ENCODE data around the gene KLK12.

The KLK12 gene, protein sequence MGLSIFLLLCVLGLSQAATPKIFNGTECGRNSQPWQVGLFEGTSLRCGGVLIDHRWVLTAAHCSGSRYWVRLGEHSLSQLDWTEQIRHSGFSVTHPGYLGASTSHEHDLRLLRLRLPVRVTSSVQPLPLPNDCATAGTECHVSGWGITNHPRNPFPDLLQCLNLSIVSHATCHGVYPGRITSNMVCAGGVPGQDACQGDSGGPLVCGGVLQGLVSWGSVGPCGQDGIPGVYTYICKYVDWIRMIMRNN

DNA sequence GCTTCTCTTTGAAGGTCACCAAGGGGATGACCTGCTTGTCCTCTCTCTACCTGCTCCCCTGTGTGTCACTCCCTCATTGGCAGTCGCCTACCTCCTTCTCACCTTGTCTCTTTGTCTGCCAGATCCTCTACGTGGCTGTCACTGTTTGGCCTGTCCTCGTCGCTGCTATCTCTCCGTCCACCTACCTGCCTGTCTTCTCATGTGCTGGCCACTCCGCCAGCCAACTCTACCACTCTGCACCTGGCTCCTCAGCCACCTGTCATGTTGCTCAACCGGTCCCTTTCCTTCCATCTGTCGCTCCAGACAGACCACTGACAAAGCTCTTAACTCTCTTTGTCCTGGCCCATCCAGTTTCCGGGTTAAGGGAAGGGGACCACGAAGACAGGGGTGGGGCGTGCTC, at the start of gene KLK12:
KLK12 (minus strand) TSS at position 299 of the 400 bp plus-strand sequence. CDS start 381 bp downstream, outside the sequence.
- FAIRE-seq: no peak

DNA sequence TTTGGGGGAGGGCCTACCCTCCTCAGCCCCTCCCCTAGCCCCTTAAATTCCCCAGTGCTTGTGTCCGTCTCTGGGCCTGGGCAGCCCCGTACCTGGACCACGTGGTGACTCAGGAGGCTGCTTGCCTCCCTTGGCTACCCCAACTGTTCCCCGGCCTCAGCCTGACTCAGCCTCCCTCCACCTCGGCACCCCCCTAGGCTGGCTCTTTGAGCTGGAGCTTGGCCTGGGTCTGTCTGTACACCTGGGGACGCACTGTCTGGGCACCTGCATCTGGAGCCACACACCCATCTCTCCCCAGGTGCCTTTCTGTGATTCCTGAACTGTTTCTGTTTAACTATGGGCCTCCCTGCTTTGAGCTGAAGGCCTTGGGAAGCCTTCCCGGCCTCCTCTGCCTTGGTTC, 49.7 kb upstream of the KLK12 start:
- no peak for FAIRE-seq

DNA sequence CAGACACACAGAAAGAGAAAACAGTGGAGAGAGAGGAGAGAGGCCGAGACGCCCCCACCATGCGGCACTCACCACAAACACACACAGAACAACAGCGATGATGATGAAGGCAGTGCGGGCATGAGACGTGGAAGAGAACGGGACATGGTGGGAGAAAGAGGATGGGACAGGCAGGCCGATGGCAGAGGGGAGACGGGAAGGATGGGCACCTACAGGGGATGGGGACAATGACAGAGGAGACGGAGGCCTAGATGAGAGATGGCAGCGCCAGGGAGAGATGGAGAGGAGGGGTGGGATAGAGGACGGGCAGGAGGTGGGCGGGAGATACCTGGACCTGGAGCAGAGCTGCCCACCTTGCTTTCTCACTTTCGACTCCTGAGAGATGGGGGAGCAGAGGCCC, 49.0 kb upstream of the KLK12 start:
- no peak for FAIRE-seq

DNA sequence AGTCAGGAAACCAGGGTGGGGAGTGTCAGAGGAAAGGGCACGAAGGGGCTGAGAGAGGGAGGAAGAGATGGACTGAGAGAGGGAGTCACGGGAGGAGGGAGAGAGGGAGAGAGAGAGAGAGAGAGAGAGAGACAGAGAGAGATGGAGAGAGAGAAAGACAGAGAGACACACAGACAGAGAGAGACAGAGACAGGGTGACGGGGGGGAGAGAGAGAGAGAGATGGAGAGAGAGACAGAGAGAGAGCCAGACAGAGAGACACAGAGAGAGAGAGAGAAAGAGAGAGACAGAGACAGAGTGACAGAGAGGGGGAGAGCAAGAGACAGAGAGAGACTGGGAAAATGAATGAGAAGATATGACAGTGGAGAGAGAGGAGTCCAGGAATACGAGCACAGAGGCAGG, 48.4 kb upstream of the KLK12 start:
- no peak for FAIRE-seq

DNA sequence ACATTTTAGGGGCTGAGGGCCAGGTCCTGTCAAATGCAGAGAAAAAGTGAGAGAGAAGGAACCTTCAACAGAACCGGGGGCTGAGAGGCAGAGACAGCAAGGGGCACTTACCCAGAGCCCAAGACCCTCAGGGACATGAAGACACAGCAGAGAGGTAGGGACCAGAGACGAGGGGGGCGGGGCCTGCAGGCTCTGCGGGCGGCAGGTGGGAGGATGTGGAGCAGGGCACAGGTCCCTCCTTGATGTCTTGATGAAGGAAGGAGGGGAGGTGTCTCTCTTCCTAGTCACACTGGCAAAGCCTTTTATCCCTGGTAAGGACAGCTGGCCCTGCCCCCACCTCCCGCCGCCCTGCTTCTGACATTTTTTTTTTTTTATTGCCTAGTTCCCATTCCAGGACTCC, 47.8 kb upstream of the KLK12 start, which contains the start of gene KLK14:
KLK14 (minus strand) TSS at position 277 of the 400 bp plus-strand sequence; CDS start at position 4, 273 bp downstream.
- no peak for FAIRE-seq

DNA sequence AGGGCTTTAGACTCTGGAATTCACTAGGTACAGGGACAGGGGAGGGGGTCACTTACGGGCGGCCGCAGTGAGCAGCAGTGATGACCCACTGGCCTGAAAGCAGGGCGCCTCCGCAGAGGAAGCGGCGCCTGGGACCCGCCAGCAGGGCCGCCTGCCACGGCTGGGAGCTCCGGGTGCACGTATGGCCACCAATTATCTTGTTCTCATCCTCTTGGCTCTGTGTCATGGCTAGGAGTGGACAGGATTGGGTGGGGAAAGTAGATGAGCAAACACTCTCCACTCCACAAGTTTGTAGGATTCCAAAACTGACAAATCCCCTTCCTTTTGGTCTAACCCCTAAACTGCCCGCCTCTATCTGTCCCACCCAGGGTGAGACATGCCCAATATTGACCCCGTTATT, 46.7 kb upstream of the KLK12 start:
- FAIRE-seq: no peak

DNA sequence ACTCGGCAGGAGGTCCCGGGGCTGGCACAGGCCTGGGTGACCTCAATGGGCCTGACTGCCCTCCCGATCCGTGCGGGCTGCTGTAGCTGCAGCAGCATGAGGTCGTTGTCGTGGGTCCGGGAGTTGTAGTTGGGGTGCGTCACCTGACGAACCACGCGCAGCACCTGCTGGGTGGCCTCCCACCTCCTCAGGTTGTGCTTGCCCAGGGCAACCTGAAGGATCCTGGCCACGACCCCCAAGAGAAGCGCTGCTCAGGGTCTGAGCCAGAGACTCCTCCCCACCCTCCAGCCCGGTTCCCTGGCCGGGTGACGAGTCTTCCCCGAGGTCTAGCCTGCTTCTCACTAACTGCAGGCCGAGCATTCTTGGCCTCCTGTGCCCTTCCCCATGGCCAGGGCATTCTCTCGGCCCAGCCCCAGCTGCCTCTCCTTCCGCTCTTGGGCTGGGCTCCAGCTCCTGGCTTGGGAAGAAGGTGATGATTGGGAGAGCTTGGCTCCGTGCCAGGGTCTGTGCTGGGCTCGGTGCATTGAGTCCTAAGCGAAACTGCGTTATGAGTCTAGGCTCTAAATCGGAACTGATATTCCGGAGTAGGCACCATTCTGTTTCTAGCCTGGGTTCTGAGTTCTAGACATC, 44.8 kb upstream of the KLK12 start:
- no peak for FAIRE-seq

DNA sequence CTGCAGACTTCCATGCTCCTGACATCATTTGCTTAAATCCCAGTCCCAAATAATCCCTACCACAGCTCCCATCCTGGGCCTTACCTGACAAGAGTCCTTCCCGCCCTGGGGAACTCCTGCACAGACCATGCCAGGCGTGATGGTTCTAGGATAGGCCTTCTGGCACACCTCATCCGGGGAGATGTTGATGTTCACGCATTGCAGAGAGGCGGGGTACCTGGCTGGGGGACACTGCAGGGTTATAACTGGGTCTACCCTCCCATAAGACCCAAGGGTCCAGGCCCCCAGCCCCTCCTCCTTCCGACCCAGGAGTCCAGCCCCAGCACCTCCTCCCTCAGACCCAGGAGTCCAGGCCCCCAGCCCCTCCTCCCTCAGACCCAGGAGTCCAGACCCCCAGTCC, 43.9 kb upstream of the KLK12 start:
- FAIRE-seq: no peak

DNA sequence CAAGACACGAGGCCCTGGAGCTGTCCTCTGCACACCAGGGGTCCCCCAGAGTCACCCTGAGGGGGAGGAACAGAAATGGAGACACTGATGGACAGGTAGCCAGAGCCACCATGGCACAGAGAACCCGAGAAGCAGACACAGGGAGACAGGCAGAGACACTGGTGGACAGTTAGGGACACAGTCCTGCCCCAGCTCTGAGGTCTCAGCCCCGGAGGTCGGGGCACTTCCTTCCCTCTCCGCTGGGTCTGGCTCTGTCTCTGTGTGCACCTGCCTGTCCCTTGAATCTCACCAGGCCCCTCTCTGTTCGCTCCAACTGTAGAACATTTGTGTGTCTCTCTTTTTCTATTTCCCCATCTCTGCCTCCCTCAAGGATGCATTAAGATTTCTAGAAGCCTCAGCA, 43.3 kb upstream of the KLK12 start:
- no peak for FAIRE-seq

DNA sequence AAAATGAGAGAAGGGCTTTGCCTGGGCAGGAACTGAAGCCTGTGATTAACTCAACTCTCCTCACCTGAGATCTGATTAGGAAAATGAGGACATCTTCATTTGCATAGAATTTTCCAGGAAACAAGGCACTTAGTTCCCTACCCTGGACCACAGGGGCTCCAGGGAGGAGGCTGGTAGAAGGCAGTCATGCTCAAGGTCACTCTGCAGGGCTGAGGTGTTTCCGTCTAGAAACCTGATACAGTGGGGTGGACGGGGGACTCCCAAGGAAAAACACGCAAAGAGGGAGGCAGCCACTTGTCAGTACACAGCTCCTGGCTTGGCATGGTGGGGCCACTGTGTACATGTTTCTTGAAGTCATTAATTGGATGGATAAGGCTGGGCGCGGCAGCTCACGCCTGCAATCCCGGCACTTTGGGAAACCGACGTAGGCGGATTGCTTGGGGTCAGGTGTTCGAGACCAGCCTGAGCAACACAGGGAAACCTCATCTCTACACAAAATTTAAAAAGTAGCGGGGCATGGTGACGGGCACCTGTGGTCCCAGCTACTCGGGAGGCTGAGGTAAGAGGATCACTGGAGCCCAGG, 41.9 kb upstream of the KLK12 start:
- no peak for FAIRE-seq

DNA sequence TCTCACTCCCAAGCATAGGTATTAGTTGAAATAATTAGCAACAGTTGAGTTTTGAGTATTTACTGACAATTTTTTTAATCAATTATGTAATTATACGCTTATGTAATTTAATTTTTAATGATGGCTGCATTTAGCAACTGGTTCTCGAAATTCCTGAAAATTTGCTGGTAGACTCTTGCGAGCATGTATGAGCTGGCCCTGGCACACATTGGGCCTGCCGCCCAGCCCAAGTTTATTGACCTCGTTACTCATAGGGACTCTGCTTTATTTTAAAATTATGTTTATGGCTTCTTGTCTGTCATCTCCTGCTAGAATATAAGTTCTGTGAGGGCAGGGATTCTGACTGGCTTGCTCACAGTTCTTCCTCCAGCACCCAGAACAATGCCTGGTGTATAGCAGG, 41.2 kb upstream of the KLK12 start:
- FAIRE-seq: no peak

DNA sequence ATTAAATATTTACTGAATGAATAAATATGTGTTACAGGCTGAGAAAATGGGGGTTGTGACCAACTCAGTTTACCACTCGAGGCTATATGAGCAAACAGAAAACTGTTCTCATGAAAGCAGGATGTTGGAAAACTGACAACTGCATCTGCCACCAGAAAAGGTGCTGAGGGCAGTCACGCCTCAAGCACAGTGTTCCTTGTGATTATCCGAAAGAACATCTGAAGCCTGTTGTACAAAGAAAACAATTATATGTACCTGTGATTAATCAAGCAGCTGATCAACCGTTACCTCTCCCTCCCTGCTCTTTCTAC, 36.2 kb upstream of the KLK12 start:
- FAIRE-seq: no peak

DNA sequence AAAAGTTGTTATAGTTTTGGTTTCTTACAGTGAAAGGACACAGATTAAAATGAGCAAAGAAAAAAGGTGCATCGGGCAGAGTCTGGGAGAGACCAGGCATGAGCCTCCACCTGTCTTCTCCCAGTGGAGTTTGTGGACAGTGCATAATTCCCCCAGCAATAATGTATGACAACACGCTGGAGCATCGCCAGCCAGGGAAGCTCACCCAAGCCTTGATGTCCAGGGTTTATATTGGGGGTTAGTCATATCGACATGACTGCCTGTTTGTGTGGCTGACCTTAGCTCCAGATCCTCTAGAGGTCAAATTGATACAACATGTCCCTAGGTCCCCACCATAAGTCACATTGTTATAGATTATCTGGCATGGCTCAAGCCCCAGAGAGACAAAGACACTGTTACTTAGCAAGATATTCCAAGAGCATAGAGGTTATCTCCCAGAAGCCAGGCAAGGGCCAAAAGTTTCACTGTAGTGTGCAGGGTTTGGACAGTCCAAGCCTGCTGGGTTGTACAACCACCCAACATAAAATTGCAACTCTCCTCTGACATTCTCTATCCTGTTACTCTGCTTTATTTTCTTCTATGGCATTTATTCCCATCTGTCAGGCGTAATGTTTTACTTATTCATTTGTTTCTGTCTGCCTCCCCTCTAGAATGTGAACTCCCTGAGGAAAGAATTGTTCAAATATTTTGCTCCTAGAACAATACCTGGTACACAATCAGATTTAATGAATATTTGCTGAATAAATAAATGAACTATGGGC, 35.7 kb upstream of the KLK12 start:
- FAIRE-seq: no peak

DNA sequence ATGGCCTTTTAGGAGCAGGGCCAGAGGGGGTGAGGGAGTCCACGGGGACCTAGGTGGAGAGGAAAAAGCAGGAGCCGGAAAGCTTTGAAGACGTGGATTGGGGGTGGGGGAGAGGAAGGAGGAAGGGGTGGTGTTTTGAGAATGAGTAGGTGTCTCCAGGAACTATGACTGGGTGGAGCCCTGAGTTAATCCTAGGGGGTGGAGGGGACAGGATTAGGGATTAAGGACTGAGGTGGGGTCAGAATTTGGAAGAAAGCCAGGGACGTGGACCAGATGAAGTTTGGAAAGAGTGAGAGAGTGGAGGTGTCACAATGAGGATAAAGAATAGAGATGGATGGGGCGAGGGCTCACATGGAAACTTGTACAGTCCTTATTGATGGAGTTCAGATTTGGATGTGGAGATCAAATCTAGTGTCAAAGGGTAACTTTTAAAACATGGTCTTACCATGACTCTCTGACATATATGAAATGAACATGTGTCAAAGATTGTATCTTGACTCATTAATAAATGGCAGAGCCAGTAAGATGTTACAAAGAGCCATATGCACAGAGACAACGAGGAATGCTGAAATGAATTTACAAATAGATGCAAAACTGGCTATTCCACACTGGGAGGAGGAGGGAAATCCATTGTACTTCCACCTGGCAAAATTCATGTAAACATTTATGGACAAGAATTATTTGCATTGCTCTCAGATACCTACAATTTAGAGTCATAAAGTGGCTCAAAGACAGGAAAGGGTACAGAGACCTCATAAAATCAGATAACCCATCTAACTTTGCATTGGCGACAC, 31.8 kb upstream of the KLK12 start:
- no peak for FAIRE-seq

DNA sequence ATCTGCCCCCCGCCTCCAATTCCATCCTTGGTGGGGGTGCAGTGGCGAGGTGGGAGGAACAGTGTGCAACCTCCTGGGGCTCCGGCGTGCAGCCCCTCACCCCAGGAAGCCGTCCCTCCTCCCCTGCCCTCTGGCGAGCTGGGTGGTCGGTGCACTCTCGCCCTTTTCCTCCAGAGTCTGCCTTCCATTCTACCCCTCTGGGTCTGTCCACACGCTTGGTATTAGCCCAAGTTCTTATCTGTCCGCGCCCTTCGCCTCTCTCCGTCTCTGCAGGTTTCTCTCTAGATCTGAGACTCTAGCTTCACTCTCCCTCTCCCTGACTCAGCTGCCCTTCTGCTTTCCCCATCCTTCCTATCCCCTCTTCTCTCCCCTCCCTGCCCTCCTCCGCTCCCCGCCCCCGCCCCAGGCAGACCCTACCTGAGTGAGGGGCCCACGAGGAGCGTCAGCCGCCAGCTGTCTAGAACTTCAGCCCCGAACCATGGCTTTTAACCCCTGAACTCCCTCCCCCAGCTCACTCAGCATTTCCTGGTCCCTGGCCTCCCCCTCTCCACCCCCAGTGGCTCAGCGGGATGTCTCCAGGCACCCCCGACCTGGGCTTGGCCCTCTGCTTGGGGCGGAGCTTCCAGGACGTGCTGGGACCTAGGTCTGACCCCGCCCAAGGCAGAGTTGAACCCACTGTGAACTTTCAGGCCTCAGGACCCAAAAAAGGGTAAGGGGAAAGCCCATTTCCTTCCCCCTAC, 30.6 kb upstream of the KLK12 start:
- FAIRE-seq: no peak

DNA sequence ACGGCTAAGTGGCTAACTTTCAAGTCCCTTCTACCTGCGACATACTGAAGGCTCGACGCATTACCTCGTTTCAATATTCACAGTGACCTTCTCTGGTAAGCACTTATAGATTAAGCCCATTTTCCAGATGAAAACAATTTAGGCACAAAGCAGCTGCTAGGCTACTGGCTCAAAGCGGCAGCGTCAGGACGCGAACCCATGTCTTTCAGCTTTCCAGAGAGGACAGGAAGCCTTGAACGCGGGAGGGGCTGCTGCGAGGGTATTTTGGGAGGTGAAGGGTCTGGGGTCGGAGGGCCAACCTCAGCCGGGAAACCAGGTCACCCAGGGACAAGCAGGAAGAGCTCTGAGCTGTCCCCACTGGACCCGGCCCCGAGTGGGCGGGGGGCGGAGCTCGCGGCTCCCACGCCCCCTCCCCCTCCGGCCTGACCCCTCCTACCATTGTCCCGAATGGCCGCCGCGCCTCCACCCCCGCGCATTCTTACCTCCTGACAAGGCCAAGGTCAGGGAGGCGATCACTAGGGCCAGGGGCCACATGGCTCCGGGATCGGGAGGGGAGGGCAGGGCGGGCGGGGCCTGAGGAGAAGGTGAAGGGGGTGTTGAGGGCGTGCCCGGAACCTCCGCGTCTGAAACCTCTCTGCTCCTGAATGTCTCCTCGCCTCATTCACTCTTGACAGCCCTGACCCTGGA, 29.9 kb upstream of the KLK12 start, which contains the start of gene KLK13:
KLK13 (minus strand) TSS at position 559 of the 687 bp plus-strand sequence; CDS start at position 534, 25 bp downstream.
- FAIRE-seq: no peak

DNA sequence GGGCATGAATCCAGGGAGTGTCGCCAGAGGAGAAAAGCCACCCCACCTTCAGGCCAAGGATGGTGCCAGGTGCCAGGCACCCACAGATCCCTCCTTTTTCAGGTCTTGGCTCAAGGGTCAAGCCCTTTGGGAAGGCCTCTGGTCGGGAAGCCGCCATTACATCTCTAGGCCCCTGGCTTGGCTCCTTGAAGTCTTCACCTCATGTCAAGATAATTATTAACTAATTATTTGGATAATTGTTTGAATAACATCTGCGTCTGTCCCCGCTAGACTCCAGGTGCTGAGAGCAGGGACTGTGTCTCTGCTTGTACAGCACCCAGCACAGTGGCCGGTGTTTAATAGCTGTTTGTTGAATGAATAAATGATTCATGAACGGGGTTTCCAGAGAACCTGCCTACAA, 28.9 kb upstream of the KLK12 start:
- FAIRE-seq: no peak

DNA sequence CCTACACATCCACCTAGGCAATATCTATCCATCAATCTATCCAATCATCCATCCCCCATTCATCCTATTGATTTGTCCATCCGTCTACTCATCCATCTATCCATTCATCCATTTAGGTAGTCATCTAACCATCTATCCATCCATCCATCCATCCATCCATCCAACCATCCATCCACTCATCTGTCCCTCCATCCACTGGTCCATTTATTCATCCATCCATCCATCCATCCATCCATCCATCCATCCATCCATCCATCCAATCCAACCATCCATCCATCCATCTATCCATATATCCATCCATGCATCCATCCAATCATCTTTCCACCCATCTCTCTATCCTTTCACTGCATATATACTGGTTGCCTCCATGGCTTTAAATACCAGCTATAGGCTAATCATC, 26.2 kb upstream of the KLK12 start:
- FAIRE-seq: no peak

DNA sequence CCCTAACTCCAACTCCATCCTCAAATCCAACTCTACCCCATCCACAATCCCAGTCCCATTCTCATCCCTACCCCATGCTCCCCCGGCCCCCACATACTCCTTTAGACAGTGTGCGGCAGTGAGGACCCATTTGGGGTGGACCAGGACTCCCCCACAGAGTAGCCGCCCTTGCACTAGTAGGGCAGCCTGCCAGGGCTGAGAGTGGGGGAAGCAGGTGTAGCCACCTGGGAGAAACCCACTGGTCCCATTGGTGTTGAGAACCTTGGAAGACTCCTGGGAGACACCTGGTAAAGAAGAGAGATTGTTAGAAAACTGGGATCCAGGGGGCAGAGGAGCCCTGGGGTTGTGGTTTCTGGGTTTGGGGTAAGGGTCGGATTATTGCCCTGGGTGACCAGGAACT, 25.5 kb upstream of the KLK12 start:
- FAIRE-seq: no peak

DNA sequence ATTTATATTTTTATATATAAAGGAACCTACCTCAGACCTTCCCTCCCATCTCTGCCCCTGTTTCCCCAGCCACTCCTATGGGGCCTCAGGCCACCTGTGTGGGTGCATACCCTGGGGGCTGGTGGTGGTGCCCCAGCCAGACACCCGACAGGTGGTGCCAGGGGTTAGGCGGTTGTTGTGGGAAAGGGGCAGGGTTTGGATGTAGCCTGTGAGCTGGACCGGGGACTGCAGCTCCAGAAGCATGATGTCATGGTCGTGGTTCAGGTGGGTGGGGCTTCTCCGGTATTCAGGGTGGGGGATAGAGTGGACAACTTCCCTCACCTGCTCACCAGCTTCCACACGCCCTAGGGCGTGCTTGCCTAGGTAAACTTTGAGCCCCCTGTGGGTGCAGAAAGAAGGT, 24.9 kb upstream of the KLK12 start:
- FAIRE-seq: no peak

DNA sequence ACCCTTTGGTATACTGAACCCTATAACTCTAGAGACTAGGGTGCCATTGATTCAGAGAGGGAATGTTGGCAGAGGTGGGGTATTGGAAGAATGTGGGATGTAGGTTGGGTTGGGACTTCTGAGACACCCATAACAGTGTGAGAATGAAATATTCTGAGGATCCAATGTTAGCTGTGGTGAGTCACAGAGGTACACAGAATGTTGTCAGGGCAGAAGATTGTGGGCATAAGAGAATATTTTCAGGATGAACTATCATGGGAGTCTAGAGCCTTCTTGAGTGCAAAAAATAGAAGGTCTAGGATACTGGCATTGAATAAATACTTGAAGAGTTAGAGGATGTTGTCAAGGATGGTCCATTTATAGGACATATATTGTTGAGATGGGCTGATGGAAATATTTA, 21.1 kb upstream of the KLK12 start:
- FAIRE-seq: no peak

DNA sequence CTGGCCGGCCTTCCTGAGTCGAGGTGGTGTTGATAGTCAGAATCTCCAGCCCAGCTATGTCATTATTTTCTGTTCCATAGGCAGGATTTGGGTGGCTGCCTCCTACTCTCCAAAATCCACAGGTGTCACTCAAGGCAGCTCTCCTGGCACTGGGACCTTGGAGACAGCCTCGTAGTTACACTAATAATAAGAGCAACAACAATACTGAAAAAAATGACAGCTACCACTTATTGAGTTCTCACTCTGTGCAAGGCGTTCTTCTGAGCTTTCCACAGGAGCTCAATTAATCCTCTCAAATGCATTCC, 12.2 kb upstream of the KLK12 start:
- FAIRE-seq: no peak
